Femur (tissue), 1 donor: Measurements from ENCODE around the gene ANKRD22.
"Not testable (repeated sequence)": the region's sequence is repeated elsewhere in the genome, so short reads cannot be mapped to it uniquely, and the experiment has no call there.

Experiments
- DNase-seq: peaks from one replicate; pipeline ENCODE4 v3.0.0-alpha.2; 2017

The ANKRD22 gene

DNA sequence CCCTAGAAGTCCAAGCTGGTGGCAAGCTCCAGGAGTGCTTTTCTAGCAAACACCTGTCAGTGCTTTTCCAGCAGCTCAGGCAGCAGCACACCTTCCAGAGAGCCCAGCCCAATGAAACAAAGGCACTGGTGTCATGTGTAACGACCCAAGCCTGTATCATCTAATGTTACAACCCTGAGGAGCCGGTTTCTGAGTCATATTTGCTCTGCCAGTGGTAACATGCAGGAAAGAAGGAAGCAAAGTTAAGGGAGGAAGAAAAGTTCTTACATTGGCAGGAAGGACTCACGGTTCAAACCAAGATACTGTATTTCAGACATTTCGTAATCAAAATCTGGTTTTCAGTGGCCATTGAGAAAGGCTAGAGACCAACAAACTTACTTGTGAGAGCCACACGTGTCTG is at the start of gene ANKRD22:
Gene ANKRD22 (minus strand): TSS at position 139 of the 400 bp plus-strand sequence. CDS start 237 bp downstream, outside the sequence.
- DNase-seq = no peak

DNA sequence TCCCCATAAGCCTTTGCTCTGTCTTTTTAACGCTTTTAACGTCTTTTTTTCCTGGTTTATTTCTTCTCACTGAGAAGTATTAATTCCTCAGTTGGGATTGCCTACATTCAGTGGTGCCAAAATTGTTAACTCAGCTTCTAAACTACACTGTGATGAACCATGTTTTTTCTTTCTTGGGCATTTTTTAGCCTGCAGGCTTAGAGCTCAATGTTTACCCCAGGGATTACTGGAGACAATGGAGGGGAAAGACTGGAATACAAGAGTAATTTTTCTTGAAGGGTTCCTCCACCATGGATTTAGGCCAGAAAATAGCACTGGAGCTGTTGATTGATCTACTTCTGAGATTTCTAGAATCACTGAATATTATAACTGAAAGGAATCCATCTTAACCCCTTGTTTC is 48.2 kb upstream of the ANKRD22 start:
- DNase-seq = no peak

DNA sequence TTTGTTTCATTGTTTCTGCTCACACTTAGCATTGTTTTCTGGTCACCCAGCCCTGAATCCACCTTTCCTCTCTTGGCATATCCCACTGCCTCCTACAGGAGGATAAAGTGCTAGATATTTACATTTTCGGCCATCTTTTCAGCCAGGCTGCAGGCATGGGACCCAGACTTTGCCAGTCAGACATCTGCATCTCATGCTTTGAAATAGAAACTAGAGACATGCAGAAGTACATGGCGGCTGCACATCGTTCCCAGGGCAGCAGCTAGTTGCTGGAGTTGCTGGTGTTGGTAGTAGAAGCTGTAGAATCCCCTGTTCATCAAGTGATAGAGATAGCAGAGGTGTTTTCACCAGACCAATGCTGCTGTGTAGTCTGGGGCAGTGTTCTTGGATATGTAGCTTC is 47.1 kb upstream of the ANKRD22 start:
- DNase-seq = no peak

DNA sequence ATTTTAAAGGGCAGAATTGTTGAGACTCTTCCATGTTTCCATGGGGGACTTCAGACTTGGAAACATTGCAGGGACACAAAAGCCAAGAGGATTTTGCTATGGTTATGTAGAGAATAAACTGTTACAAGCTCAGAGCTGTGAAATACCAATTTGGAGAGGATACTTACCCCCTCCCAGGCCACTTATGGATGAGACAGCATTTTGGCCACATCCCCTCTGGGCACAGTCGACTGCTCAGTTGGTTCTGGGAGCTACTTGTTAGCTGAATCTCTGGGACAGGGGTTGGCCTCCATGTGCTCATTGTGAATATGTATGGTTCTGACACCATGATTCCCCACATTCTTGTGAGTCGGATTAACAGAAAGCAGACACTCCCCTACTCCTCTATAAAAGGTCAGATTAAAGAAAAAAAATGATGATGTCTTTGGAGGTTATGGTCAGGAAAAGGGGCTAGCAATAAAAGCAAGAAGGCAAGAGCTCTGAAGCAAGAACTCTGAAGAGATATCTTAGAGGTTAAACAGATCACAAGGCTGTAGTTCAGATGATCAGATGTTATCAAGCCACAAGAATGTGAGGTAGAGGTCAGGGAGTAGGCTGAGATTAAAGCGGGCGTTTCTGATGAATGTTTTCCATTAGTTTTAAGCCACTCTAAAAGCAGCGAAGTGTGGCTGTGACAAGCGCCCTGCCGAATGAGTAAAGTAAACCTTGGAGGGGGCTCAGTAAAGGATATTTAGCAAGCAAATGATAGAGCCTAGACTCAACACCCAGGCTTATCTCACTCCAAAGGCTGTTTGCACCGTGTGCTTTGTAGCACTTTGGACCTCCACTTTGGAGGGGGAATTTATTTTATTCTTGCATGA is 45.6 kb upstream of the ANKRD22 start:
- peak; percentile 42 for DNase-seq

- no peak for DNase-seq
These were observed 44.8 kb upstream of the ANKRD22 start for GRCh38 chr10:88896372-88896993.

DNA sequence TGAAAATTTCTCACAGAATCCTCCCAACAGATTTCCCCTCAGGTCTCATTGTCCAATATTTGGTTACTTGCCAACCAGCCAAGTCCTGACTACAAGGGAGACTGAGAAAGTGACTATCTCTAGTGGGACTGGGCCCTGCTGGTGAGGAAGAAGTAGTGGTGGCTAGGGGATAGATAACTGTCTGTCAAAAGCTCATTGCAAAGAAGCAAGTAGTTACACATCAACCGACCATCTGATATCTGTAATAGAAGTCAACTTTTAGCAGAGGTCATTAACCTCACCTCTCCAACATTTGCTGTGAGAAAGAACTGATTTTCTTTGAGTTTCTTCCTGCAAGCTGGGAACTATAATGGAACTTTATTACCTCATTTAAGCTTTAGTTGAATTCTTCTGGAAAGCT is 43.6 kb upstream of the ANKRD22 start:
- no peak for DNase-seq

- DNase-seq = no peak
These were observed 42.0 kb upstream of the ANKRD22 start for GRCh38 chr10:88893611-88894010.

DNA sequence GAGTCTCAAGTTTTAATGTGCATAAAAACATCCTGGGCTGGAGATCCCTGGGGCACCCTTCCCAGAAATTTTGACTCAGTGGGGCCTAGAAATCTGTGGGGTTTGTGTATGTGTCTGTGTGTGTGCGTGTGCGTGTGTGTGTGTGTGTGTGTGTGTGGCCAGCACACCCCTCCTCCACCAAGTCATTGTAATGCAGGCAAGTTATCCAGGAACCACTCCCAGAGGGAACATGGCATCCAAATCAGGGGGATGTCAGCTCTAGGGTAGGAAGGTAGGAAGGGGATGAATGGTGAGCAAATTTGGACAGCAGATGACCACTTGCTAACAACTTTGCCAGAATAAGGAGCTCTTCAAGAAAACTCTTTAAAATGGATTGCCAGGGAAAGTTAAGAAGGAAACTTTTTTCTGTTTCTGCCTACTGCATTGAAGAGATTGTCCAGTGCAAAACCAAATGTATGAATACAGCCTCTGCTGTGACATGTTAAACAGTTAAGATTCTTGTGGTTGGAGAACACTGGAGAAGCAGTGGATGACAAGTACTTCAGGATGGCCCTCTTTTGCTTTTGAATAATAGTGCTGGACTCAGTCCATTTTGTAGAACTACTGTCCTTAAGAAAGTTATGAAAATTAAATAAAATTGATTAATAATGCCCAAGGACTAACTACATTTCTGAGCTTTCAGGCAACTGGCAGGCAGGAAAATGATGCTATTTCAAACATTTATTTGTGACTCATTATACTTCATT is 40.8 kb upstream of the ANKRD22 start:
- no peak for DNase-seq

DNA sequence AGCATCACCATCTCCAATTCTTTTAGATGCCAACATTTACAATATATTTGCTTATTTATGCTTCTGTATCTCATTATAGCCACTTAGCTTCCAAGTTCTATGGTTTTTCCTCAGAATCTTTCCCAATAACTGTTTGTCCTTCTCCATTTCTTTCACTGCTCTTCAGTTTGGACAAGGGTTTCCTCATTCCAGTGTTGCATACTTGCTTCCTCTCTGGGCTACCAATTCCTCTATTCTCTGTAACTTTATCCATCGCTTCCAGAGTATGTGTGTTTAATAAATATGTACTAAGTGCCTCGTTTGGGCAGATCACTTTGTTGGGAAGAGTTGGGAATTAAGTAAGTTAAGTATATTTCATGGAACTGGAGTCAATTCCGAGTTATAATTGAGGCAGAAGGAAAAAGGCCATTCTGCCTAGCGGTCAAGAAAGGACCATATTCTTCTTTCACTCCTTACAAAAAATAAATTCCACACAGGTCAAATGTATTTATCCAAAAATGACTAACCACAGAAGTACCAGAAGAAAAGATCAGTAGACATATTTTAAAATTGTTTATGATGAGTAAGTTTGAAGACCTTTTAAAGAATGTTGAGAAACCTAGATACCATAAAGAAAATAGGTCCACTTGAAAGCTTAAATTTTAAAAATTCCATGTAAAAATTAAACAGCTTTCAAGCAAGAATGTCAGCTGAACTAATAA is 39.2 kb upstream of the ANKRD22 start:
- DNase-seq = no peak

GRCh38 chr10:88889559-88890337 is 38.1 kb upstream of the ANKRD22 start:
- no peak for DNase-seq

DNA sequence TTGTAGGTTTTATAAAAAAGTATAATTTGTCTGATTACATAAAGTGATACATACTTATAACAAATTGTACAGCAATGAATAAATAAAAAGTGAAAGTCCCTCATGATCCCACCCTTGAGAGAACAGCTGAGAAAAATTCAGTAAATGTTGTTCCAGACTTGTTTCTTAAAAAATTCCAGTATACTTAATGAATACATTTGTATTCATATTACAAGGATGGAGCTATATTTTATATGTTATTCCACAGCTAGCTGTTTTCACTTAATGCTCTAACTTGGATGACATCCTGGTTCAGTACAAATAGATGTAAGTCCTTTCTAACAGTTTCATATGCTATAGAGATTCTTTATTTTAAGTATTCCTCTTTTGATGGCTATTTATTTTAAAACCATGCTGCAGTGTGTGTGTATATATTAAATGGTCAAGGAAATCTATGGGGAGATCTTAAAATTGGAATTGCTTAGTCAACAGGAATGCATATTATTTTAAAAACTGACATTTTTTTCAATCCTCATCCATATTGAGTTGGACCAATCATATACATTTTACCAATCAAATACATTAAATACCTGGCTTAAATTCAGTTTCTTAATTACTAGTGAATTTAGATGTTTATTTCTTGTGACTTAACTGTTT is 37.3 kb upstream of the ANKRD22 start:
- no peak for DNase-seq

DNA sequence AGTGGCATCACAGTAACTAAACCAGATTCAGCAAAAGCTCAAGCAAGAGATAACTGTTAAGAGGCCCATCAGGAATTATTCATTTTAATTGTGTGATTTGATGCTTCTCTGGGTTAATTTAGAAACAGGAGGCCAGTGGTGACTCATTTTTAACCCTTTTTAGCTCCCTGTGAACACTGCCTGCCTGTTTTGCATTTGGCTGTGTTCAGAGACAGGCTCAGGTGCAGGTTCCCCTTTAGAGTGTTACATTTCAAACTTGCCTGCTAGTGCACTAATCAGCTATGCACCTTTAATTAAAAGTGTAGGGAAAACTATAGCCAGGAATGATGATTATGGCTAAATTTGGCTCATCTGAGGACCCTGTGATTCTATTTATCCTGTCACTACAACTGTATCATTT is 34.9 kb upstream of the ANKRD22 start:
- DNase-seq = no peak

DNA sequence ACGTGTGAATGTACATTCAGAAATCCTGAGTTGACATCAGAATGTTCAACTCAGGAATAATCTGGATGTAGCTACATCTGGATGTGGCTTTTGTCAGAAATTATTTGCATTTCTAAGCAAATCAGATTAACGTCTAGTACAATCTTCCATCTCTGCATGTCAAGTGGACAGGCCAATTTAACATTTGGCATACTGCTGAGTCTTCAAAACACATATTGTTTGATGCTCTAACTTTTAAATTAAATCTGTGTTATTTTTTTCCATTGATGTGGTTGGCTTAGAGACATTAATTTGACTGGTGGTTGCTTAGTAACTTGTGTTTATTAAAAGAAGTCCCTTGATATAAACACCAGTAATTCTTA is 31.8 kb upstream of the ANKRD22 start:
- no peak for DNase-seq

- DNase-seq = not testable (repeated sequence)
These were observed 31.2 kb upstream of the ANKRD22 start for GRCh38 chr10:88882646-88883447.

GRCh38 chr10:88881922-88882645 is 30.4 kb upstream of the ANKRD22 start:
- DNase-seq = no peak

DNA sequence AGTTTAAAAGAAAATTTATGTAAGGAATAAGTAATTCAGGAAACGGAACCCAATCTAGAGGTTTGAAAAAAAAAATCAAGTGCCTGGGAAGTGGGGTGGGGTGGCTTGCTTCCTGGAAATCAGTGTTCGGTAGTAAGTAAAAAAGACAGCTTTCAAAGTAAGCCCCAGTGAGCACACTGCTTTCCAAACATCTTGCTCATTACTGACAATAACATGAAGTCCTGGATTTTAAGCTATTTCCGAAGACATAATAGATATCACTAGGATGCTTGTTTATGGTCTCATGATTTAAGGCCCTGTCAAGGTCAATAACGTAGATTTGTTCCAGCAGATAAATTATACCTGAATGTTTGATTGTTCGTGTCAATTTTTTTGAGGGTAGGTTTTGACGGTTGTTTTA is 29.7 kb upstream of the ANKRD22 start:
- peak; percentile 25 for DNase-seq

DNA sequence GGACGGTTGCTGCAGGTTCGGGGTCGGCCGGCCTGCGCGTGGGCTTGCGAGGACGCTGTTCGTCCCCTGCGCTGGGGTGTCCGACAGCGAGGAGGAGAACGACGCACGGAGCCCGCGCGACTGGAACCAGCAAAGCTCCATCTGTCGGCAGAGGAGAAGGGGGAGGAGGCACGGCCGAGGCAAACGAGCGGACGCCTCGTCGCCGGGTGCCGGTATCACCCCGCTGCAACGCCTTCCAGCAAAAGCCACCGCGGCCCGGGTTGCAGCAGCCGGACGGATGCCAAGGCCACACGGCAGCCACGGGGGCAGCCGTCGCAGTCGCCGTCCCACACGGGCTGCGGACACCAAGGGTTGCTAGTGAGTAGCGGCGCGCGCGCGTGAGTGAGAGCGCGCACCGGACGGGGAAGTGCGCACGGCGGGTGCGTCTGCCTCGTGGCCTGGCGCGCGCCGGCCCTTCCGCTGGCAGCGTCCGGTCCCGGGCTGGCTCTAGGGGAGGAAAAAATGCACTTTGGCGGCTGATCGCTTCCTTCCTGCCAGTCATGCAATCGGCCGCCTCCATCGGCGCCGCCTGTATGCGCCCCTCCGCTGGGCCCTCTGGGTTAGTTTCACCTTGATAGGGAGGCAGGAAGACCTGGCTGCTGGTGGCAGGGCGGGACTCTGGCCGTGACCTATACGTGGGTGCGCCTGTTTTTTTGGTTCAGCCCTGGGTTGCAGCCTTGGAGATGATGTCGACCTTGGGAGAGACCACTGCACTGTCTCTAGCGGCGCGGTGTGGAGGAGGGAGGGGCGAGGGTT is 28.8 kb upstream of the ANKRD22 start:
- peak; percentile 88 for DNase-seq

DNA sequence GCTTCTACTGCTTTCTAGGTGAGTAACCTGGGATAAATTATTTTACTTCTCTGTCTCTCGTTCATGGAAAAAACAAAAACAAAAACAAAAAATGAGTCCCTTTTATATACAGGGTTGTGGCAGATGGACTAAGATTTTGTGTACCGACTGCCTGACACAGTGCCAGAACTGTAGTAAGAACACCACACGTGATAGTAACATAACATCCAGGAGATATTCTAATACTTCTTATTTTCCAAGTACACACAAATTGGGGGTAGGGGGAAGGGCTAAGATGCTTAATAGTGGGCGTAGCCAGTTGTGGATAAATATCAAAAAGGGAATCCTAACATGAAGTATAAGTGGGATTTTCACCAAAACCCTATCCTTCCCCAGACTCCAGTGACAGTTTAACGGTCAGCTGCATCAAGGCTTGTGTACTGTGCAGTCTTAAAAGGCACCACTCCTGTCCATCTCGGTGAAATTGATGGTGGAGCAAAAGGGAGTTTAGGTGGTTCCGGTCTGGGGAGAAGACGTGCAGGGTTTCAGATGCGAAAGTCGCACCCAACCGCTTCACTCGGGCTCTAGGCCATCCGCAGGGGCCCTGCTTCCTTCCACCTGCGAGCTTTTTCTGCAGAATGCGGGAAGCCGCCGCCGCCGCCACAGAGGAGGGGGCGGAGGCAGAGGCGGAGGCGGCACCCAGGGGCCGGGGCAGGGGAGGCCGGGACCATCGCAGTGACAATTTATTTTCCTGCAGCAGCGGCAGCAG is 28.1 kb upstream of the ANKRD22 start, which contains the start of gene STAMBPL1:
Gene STAMBPL1 (plus strand): TSS at position 712 of the 748 bp plus-strand sequence. CDS start 21,464 bp downstream, outside the sequence.
- peak; percentile 68 for DNase-seq
